ENCODE data around the gene SLC17A2.

SLC17A2 gene

DNA sequence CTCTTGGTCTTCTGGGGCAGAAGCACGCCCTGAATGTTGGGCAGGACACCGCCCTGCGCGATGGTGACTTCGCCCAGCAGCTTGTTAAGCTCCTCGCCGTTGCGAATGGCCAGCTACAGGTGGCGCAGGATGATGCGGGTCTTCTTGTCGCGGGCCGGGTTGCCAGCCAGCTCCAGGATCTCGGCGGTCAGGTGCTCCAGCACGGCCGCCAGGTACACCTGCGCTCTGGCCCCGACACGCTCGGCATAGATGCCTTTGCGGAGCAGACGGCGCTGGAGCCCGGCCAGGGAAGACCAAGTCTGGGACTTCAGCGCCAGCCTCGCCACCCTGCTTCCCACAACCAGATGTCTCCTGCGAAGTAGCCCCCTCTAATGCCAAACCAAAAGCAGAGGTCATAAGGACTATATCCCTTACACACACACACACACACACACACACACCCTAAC is 48.4 kb downstream of the SLC17A2 start:
- no peak for FAIRE-seq

DNA sequence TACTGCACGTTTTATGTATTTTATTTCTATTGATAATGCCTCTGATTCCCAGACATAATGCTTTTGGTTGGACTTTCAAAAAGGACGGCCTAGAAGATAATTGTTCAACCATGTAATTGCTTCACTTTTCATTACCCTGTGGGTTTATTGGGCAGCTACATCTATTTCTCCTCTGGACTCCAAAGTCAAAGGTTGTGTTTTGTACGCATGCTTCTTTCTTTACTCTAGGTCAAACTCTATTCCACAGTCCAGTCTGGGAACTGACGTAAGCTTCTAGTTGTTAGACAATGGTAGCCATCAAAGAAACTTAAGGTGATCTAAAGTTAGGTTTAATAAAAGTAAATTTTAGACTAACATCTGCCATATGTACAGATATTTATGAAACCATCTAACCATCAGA is 49.9 kb downstream of the SLC17A2 start:
- FAIRE-seq: no peak

DNA sequence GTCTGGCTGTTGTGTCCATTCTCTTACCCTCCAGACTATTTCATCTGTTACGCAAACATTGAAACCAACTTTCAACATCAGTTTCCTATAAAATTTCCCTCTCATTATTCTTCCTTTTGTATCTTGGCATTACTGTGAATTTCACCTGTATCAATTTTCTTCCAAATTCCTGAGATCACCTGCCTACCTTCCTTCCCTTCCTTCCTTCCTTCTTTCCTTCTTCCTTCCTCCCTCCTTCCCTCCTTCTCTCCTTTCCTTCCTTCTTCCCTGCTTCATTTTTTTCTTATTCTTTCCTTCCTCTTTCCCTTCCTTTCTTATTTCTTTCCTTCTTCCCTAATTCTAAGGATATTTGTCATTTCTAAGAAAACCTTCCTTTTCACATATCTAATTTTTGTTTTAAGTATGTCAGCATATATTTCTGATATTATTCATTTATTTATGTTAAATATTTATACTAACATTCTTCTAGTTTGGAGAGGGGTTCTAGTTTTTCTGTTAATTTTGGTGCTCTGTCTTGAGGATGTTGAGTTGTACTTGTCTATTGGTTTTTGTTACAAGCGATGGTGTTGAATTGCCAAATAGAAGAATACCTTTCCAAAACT is 51.7 kb downstream of the SLC17A2 start:
- no peak for FAIRE-seq

DNA sequence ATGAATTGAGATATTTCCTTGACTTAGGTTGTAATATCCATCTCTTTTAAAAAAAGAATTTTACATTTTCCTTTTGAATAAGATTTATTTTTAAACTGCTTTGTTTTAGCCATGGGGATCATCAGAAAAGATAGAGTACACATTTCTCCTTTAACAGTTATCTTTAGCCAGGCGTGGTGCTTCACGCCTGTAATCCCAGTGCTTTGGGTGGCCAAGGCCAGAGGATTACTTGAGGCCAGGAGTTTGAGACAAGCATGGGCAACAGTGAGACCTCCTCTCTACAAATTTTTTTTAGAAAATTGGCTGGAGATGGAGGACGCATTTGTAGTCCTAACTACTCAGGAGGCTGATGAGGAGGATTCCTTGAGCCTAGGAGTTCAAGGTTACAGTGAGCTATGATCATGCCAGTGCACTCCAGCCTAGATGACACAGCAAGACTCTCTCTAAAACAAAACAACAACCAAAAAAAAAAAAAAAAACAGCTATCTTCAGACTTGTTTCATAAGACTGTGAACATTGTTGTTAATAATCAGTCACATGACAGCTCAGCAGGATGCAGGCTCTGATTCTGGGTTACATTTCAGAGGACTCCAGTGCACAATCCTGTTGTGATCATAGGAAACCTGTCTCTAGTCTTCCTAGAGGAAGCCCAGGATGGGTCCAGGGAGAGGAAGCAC is 54.4 kb downstream of the SLC17A2 start:
- FAIRE-seq: no peak

DNA sequence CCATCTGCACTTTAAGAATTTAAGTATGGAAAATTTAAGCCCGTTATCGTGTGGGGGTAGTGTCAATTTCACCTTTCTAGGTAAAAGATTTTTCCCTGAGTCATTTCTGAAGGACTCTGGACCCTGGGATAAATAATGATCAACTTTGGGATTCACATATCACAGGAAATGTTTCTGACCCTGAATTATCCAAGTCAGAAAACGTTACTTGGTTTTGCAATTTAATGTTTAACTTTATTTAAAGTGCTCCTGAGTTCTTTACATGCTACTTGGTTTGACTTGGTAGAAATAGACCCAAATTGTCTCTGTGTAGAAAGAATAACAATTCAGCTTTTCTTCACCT is 55.0 kb downstream of the SLC17A2 start:
- no peak for FAIRE-seq

DNA sequence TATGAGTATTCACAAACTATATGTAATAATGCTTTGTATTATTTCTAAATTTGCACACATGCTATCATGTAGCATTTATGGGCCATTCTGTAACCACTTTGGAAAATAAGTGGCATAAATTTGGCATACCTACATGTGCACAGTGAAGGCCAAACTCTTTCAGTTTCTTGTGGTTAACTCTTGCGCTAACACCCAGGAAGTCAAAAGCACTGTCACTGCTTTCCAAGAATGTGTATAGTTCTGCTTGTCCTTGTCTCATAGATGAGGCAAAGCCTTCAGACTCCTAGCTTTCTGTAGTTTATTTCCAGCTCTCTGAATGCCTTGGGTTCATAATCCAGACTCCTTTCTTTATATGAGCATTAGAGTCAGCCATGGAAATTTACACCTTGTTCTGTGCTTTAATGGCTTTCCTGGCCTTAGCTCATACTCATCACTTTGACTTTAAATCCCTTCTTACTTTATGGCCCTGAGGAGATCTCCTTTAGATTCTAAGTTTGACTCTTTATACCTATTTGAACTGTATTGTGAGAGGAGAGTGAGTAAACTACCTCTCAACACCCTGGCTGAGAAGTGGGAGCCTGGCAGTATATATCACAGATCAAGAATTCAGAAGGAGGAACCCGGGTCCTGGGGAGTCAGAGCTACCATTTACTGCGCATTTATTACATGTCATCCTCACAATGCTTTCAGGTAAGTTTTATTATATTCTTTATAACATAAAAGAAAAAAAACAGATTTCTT is 55.5 kb downstream of the SLC17A2 start:
- FAIRE-seq: no peak

DNA sequence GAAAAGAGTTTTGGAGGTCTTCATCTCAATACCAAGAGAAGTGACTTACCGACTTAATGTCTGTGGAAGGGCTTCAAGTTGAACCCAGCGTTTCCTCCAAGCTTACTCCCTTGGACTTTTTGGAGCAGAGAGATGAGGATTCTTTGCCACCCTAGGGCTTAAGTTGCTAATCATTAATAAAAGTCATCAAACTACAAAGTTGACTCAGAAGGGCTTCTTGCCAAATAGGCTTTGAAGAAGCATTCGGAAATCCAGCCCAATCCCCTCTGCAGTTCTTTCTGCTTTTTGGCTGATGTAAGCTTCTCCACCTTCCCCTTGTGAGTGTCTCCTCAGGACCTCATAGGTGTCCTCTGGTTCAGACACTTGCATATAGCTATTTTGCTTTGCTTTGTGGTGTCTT is 56.4 kb downstream of the SLC17A2 start, which contains the start of gene SLC17A3:
Gene SLC17A3 (minus strand): TSS at position 126 of the 400 bp plus-strand sequence. CDS start 5,856 bp downstream, outside the sequence.
- FAIRE-seq: no peak

DNA sequence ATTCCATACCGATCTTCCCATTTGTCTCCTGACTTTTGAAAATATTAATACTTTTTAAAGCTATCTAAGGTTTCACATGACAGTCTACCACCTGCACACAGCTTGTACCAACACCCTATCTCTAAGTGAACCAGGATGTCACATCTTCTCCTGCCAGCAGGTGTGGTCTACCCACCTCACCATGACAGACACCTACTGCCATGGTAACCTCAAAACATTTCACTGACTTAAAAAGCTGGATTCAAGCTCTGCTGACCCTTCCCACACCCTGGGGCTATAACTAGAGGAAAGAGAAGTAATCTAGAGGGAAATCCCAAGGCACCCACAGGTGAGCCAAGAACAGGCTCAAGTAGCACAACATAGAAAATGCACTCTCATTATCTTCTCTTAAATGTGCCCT is 57.7 kb downstream of the SLC17A2 start:
- FAIRE-seq: no peak

DNA sequence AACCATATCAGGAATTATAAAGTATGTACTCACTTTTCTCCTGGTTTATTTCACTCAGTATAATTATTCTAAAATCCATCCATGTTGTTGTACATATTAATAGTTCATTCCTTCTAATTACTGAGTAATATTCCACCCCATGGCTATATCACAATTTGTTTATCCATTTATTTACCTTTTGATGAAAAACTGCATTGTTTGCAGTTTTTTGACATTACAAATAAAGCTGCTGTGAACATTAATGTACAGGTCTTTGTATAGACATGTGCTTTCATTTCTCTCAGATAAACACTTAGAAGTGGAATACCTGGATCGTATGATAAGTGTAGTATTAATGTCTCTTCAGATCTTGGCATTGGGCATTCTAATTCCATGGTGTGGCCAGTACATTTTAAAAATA is 60.7 kb downstream of the SLC17A2 start:
- no peak for FAIRE-seq

DNA sequence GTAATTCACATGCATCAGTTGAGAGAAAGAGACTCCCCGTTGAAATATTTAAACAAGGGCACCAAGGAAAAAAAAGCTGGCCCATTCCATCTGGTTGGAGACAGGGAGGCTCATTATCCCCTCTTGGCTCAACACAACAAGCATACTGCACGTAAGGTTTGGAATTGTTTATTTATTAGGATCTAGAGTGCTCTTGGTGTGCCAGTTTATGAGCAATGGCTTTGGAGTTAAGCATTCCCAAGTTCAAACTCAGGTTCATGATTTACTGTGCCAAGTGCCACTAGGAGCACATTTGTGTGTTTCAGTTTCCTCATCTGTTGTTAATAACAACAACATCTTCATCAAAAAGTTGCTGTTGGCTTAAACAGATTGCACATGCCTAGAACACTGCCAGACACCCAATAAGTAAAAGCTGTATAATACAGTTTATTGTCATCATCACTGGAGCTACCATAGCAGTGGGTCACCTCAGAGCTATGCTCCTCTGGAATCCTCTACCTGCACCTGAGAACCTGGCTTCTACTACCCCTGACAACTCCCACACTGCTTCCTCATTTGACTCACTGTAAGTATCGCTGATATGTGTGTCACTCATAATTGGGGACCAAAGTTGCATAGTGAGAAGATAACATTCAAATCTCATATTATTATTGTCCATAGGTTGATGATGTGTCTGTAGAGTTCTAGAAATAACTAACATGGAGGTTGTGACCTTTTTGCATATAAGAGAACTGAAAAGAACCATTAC is 61.9 kb downstream of the SLC17A2 start:
- FAIRE-seq: no peak

DNA sequence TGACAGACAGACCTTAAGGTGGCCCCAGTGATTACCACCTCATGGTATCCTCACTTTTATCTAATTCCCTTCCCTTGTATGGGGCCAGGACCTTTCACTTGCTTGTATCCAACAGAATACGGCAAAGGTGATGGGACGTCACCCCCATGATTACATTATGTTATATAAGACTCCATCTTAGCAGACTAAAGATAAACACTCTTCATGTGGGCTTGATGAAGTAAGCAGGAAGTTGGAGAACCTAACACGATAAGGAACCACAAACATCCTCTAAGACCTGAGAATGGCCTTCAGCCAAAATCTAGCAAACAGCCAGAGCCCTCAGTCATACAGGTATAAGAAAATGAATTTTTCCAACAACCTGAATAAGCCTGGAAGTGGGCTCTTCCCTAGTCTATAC is 64.5 kb downstream of the SLC17A2 start:
- FAIRE-seq: no peak

DNA sequence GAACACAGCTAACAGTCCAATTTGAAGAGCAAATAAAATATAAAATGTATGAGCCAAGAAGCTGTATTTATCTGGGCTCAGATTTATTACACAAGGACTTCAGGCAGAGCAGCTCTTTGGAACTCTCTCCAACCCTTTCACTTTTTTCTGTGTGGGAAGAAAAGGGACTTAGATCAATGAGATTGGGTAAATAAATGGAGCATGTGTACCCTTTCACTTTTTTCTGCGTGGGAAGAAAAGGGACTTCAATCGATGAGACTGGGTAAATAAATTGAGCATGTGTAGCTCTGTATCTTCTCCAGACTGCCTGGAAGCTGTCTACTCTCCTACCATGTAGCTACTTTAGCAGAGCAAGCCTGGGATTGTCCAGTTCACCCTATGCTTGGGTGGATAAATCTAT is 67.1 kb downstream of the SLC17A2 start:
- FAIRE-seq: no peak

All from G401.6 (cell line).